AG10803 (cell line): Measurements from ENCODE around the gene LRRC40.
A peak's percentile ranks its signal among the peaks of the same experiment; 100 is the strongest.

Experiments
- DNase-seq: peaks from one replicate; pipeline ENCODE4 v3.0.0; 2010; ENCODE audit warnings: low read depth
- H3K4me3 ChIP-seq: 2 replicates; pipeline ENCODE4 v1.5.1; 2011; ENCODE audit warnings: mild to moderate bottlenecking, low read length, control low read depth
- CTCF ChIP-seq: conservative IDR thresholded peaks from 2 replicates; pipeline ENCODE4 v1.5.1; 2011; ENCODE audit warnings: mild to moderate bottlenecking, low read length, control low read depth, inconsistent platforms

The LRRC40 gene

GRCh38 chr1:70140343-70140742, 65.0 kb downstream of the LRRC40 start:
- H3K4me3 ChIP-seq = no peak overlapping the region
- peak; percentile 87 for DNase-seq
- TF ChIP-seq CTCF = no peak

- DNase-seq = peak; percentile 43
- H3K4me3 ChIP-seq = no peak overlapping the region
- no peak for TF ChIP-seq CTCF
Observed at GRCh38 chr1:70134148-70134547, 71.2 kb downstream of the LRRC40 start.

- no peak for DNase-seq
- TF ChIP-seq CTCF = no peak
- no peak overlapping the region for H3K4me3 ChIP-seq
Observed at GRCh38 chr1:70117046-70117445, 88.3 kb downstream of the LRRC40 start.

DNA sequence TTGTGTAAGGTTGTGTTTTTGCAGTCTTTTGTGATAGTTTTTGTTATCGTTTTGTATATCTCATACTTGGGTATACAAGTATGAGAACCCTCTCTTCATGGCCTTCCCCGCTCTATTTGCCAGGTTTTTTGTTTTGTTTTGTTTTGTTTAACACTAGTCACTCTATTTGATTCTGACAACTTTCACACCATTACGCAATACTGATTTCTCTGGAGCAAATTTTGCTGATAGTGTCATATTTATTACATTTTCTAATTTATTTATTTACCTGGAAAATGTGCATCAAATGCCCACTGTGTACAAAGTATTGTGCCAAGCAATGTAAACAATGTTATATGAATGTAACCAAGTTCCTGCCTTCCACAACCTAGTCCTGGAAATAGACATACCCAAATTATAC, 90.1 kb downstream of the LRRC40 start:
- no peak for DNase-seq
- TF ChIP-seq CTCF = no peak
- no peak overlapping the region for H3K4me3 ChIP-seq

DNA sequence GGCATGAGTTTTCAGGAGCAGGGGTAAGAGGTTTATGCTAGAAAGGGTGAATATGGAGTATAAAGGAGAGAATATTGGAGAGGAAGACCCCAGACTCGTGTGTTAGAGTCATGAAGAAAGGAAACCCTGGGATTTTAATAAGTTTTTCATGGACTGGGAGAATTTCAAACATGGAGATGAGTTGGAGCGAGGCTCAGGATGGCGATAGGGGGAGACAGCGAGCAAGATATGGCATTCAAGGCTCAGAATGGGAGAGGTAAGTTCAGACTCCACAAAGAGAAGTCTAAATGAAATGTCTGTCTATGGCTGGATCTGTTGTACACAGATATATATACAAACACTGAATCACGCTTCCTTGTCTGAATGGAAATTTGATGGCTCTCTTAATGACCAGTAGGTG, 92.5 kb downstream of the LRRC40 start:
- H3K4me3 ChIP-seq = no peak overlapping the region
- no peak for DNase-seq
- TF ChIP-seq CTCF = no peak

DNA sequence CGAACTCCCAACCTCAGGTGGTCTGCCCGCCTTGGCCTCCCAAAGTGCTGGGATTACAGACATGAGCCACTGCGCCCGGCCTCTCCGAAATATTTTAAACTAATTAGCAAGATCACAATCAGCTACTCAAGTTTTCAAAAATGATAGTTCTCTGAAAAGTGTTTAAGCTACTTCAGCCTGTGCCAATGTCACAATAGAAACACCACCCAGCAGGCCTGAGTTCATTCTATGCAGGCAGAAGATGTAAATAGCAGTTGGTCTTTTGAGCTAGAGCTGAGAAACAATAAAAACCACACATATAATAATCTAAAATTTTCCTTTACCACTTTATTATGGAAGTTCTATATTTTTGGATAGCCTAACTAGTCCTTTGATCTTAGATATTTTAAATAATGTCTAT, 96.1 kb downstream of the LRRC40 start:
- no peak for DNase-seq
- TF ChIP-seq CTCF = no peak
- H3K4me3 ChIP-seq = no peak overlapping the region

- H3K4me3 ChIP-seq = no peak overlapping the region
- TF ChIP-seq CTCF = no peak
- no peak for DNase-seq
Observed at GRCh38 chr1:70103770-70104169, 101.6 kb downstream of the LRRC40 start.
